Measurements from ENCODE around the gene IMMP2L. TPM values are rescaled to one million over a fixed set of nuclear protein-coding genes. Genes with fewer than 3 reads are reported as not detected.

IMMP2L gene
- total RNA-seq, 1 experiment from 2014 or later: 13.6 TPM

DNA sequence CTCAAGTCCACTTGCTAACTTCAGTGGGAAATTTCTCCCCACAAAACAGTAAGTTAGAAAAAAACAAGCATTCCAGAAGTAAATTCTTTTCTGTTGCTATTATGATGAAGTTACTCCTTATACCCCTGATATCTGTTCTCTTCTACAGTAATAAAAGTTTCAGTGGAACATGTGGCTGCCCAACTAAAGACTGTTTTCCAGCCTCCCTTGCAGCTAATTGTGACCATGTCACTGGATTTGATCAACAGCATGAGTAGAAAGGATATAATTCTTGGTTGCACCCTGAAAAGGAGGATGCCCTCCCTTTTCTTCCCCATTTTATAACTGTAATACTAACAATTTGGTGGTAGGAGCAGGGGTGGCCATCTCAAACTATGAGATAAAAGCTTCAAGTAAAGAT is 40.6 kb downstream of the IMMP2L start (continued):
- TF ChIP-seq ELF4 (CRISPR knock-in tag; IDR thresholded peaks at IDR 0.05; ENCODE audit: low read depth) (no peak), HMGA2 (CRISPR knock-in tag; IDR thresholded peaks at IDR 0.05) (no peak), TEAD4 (CRISPR knock-in tag; IDR thresholded peaks at IDR 0.05) (no peak)
- TF ChIP-seq, protein P1, sequence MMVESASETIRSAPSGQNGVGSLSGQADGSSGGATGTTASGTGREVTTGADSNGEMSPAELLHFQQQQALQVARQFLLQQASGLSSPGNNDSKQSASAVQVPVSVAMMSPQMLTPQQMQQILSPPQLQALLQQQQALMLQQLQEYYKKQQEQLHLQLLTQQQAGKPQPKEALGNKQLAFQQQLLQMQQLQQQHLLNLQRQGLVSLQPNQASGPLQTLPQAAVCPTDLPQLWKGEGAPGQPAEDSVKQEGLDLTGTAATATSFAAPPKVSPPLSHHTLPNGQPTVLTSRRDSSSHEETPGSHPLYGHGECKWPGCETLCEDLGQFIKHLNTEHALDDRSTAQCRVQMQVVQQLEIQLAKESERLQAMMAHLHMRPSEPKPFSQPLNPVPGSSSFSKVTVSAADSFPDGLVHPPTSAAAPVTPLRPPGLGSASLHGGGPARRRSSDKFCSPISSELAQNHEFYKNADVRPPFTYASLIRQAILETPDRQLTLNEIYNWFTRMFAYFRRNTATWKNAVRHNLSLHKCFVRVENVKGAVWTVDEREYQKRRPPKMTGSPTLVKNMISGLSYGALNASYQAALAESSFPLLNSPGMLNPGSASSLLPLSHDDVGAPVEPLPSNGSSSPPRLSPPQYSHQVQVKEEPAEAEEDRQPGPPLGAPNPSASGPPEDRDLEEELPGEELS (CRISPR knock-in tag; IDR thresholded peaks at IDR 0.05): no peak
- TF ChIP-seq, protein P2, sequence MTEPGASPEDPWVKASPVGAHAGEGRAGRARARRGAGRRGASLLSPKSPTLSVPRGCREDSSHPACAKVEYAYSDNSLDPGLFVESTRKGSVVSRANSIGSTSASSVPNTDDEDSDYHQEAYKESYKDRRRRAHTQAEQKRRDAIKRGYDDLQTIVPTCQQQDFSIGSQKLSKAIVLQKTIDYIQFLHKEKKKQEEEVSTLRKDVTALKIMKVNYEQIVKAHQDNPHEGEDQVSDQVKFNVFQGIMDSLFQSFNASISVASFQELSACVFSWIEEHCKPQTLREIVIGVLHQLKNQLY (CRISPR knock-in tag; IDR thresholded peaks at IDR 0.05): no peak
- TF ChIP-seq, protein P3, sequence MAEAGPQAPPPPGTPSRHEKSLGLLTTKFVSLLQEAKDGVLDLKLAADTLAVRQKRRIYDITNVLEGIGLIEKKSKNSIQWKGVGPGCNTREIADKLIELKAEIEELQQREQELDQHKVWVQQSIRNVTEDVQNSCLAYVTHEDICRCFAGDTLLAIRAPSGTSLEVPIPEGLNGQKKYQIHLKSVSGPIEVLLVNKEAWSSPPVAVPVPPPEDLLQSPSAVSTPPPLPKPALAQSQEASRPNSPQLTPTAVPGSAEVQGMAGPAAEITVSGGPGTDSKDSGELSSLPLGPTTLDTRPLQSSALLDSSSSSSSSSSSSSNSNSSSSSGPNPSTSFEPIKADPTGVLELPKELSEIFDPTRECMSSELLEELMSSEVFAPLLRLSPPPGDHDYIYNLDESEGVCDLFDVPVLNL (CRISPR knock-in tag; IDR thresholded peaks at IDR 0.05; ENCODE audit: borderline replicate concordance, low read depth): no peak

DNA sequence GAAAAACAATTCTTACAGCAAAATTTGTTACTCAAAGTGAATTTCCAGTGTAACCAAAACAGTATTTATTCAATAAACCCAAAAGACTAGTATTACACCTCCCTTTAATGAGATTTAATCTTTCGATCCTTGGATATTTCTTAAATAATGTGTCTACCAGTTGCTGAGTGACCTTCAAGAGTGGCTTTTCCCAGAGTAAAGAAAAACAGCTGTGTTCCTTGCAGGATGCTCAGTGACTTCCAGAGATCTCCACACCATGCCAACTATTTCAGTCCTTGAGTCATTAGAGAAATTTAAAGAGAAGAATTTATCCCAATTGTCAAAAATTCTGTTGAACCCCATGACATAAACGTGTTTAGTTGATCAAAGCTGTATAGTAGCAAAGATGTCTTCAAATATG is 44.0 kb downstream of the IMMP2L start:
- Mint-ChIP-seq H3K4me3 (no peak overlapping the region), H3K9me3 (peaks cover 11% of the 10 kb centered on the region), H3K27me3 (ENCODE audit: low read depth) (no peaks in the 10 kb centered on the region), H3K36me3 (peaks cover 7% of the 10 kb centered on the region; the same call in 1 of the 2 replicates), H3K27ac (no peak overlapping the region), H3K4me1 (no peaks in the 10 kb centered on the region)
- DNase-seq (ENCODE audit: low spot score) (no peak), ATAC-seq (no peak)
- POLR2A ChIA-PET: no interaction called here
- CTCF ChIA-PET: no interaction called here
- TF ChIP-seq NFYB (CRISPR knock-in tag; conservative IDR thresholded peaks at IDR 0.05; ENCODE audit: low read depth) (no peak), SOX15 (CRISPR knock-in tag; IDR thresholded peaks at IDR 0.05) (no peak), NR3C1 (CRISPR knock-in tag; conservative IDR thresholded peaks at IDR 0.05; ENCODE audit: low read depth) (no peak), PRRX2 (CRISPR knock-in tag; IDR thresholded peaks at IDR 0.05) (no peak), NR1H2 (CRISPR knock-in tag; IDR thresholded peaks at IDR 0.05) (no peak), IRF2 (CRISPR knock-in tag; IDR thresholded peaks at IDR 0.05; ENCODE audit: borderline replicate concordance, low read depth) (no peak), CREM (CRISPR knock-in tag; IDR thresholded peaks at IDR 0.05) (no peak), FOXJ3 (CRISPR knock-in tag; IDR thresholded peaks at IDR 0.05; ENCODE audit: borderline replicate concordance) (no peak)
- TF ChIP-seq, protein P4, sequence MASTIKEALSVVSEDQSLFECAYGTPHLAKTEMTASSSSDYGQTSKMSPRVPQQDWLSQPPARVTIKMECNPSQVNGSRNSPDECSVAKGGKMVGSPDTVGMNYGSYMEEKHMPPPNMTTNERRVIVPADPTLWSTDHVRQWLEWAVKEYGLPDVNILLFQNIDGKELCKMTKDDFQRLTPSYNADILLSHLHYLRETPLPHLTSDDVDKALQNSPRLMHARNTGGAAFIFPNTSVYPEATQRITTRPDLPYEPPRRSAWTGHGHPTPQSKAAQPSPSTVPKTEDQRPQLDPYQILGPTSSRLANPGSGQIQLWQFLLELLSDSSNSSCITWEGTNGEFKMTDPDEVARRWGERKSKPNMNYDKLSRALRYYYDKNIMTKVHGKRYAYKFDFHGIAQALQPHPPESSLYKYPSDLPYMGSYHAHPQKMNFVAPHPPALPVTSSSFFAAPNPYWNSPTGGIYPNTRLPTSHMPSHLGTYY (CRISPR knock-in tag; IDR thresholded peaks at IDR 0.05): no peak
- TF ChIP-seq, protein P5, sequence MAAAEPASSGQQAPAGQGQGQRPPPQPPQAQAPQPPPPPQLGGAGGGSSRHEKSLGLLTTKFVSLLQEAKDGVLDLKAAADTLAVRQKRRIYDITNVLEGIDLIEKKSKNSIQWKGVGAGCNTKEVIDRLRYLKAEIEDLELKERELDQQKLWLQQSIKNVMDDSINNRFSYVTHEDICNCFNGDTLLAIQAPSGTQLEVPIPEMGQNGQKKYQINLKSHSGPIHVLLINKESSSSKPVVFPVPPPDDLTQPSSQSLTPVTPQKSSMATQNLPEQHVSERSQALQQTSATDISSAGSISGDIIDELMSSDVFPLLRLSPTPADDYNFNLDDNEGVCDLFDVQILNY (CRISPR knock-in tag; IDR thresholded peaks at IDR 0.05): no peak
- TF ChIP-seq, protein P6, sequence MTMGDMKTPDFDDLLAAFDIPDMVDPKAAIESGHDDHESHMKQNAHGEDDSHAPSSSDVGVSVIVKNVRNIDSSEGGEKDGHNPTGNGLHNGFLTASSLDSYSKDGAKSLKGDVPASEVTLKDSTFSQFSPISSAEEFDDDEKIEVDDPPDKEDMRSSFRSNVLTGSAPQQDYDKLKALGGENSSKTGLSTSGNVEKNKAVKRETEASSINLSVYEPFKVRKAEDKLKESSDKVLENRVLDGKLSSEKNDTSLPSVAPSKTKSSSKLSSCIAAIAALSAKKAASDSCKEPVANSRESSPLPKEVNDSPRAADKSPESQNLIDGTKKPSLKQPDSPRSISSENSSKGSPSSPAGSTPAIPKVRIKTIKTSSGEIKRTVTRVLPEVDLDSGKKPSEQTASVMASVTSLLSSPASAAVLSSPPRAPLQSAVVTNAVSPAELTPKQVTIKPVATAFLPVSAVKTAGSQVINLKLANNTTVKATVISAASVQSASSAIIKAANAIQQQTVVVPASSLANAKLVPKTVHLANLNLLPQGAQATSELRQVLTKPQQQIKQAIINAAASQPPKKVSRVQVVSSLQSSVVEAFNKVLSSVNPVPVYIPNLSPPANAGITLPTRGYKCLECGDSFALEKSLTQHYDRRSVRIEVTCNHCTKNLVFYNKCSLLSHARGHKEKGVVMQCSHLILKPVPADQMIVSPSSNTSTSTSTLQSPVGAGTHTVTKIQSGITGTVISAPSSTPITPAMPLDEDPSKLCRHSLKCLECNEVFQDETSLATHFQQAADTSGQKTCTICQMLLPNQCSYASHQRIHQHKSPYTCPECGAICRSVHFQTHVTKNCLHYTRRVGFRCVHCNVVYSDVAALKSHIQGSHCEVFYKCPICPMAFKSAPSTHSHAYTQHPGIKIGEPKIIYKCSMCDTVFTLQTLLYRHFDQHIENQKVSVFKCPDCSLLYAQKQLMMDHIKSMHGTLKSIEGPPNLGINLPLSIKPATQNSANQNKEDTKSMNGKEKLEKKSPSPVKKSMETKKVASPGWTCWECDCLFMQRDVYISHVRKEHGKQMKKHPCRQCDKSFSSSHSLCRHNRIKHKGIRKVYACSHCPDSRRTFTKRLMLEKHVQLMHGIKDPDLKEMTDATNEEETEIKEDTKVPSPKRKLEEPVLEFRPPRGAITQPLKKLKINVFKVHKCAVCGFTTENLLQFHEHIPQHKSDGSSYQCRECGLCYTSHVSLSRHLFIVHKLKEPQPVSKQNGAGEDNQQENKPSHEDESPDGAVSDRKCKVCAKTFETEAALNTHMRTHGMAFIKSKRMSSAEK (CRISPR knock-in tag; IDR thresholded peaks at IDR 0.05; ENCODE audit: borderline replicate concordance): no peak
- TF ChIP-seq, protein P7, sequence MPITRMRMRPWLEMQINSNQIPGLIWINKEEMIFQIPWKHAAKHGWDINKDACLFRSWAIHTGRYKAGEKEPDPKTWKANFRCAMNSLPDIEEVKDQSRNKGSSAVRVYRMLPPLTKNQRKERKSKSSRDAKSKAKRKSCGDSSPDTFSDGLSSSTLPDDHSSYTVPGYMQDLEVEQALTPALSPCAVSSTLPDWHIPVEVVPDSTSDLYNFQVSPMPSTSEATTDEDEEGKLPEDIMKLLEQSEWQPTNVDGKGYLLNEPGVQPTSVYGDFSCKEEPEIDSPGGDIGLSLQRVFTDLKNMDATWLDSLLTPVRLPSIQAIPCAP (CRISPR knock-in tag; IDR thresholded peaks at IDR 0.05): no peak
- TF ChIP-seq, protein P8, sequence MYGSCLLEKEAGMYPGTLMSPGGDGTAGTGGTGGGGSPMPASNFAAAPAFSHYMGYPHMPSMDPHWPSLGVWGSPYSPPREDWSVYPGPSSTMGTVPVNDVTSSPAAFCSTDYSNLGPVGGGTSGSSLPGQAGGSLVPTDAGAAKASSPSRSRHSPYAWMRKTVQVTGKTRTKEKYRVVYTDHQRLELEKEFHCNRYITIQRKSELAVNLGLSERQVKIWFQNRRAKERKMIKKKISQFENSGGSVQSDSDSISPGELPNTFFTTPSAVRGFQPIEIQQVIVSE (CRISPR knock-in tag; IDR thresholded peaks at IDR 0.05; ENCODE audit: borderline replicate concordance): no peak
- TF ChIP-seq, protein P2 (CRISPR knock-in tag; IDR thresholded peaks at IDR 0.05): no peak
- TF ChIP-seq, protein P9, sequence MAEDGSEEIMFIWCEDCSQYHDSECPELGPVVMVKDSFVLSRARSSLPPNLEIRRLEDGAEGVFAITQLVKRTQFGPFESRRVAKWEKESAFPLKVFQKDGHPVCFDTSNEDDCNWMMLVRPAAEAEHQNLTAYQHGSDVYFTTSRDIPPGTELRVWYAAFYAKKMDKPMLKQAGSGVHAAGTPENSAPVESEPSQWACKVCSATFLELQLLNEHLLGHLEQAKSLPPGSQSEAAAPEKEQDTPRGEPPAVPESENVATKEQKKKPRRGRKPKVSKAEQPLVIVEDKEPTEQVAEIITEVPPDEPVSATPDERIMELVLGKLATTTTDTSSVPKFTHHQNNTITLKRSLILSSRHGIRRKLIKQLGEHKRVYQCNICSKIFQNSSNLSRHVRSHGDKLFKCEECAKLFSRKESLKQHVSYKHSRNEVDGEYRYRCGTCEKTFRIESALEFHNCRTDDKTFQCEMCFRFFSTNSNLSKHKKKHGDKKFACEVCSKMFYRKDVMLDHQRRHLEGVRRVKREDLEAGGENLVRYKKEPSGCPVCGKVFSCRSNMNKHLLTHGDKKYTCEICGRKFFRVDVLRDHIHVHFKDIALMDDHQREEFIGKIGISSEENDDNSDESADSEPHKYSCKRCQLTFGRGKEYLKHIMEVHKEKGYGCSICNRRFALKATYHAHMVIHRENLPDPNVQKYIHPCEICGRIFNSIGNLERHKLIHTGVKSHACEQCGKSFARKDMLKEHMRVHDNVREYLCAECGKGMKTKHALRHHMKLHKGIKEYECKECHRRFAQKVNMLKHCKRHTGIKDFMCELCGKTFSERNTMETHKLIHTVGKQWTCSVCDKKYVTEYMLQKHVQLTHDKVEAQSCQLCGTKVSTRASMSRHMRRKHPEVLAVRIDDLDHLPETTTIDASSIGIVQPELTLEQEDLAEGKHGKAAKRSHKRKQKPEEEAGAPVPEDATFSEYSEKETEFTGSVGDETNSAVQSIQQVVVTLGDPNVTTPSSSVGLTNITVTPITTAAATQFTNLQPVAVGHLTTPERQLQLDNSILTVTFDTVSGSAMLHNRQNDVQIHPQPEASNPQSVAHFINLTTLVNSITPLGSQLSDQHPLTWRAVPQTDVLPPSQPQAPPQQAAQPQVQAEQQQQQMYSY (CRISPR knock-in tag; IDR thresholded peaks at IDR 0.05): no peak

All from WTC11 (cell line).